ENCODE measurements around the gene LIPC. TPM values are rescaled to one million over a fixed set of nuclear protein-coding genes. Genes with fewer than 3 reads are reported as not detected.

Gene LIPC
- total RNA-seq, 1 experiment from 2014 or later, result not detected

GRCh38 chr15:58434334-58434875, 2.6 kb downstream of the LIPC start (continued):
- TF ChIP-seq, protein P1, sequence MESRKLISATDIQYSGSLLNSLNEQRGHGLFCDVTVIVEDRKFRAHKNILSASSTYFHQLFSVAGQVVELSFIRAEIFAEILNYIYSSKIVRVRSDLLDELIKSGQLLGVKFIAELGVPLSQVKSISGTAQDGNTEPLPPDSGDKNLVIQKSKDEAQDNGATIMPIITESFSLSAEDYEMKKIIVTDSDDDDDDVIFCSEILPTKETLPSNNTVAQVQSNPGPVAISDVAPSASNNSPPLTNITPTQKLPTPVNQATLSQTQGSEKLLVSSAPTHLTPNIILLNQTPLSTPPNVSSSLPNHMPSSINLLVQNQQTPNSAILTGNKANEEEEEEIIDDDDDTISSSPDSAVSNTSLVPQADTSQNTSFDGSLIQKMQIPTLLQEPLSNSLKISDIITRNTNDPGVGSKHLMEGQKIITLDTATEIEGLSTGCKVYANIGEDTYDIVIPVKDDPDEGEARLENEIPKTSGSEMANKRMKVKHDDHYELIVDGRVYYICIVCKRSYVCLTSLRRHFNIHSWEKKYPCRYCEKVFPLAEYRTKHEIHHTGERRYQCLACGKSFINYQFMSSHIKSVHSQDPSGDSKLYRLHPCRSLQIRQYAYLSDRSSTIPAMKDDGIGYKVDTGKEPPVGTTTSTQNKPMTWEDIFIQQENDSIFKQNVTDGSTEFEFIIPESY (IDR thresholded peaks at IDR 0.05; ENCODE audit: extremely low read depth, insufficient replicate concordance, low read length), result no peak

DNA sequence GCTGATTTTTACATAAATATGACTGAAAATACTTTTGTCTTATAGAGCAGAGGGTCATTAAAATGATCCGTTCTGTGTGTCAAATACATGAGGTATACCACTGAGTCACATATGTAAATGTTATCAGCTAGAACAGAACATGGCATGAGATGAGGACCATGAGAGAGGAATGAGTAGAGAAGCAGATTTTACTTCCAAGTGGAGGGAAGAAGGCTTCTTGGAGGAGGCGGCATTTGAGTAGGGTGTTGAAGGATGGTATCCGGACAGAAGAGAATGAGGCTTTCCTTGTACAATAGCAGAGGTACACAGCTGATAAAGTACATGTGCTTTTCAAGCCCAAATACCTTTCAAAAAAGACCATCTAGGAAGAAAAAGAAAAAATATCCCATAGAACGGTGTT, 4.8 kb downstream of the LIPC start:
- Histone ChIP-seq H3K9me2 (ENCODE audit: insufficient read depth) (no peaks in the 10 kb centered on the region), H3K27ac (ENCODE audit: low read depth, low read length) (no peak overlapping the region), H3K27me3 (ENCODE audit: insufficient read depth, low read length) (no peaks in the 10 kb centered on the region), H3K9ac (ENCODE audit: low read length) (no peak overlapping the region), H3K4me2 (ENCODE audit: low read length) (no peak overlapping the region), H3K4me1 (ENCODE audit: control insufficient read depth in 1 of 2, insufficient read depth in 2 of 2, low read length in 2 of 2) (peaks cover 28 to 42% of the 10 kb centered on the region in 2 experiments), H3K9me3 (ENCODE audit: control insufficient read depth in 1 of 2, insufficient read depth in 1 of 2, low read depth in 1 of 2, low read length in 2 of 2) (no peaks in the 10 kb centered on the region), H3K36me3 (ENCODE audit: control insufficient read depth in 1 of 2, insufficient read depth in 2 of 2, low read length in 2 of 2) (no peaks in the 10 kb centered on the region), H3K79me2 (ENCODE audit: insufficient read depth, low read length) (no peaks in the 10 kb centered on the region), H3K4me3 (replicated peaks in 1 of 2; ENCODE audit: low read depth in 1 of 2, low read length in 2 of 2) (no peak overlapping the region), H4K20me1 (ENCODE audit: insufficient read depth) (no peaks in the 10 kb centered on the region), H2AFZ (ENCODE audit: low read depth, low read length, poor library complexity, severe bottlenecking) (no peak overlapping the region)
- TF ChIP-seq JUND (IDR thresholded peaks at IDR 0.05) (no peak), ELF1 (IDR thresholded peaks at IDR 0.05; ENCODE audit: borderline replicate concordance, low read depth) (no peak), EGR1 (IDR thresholded peaks at IDR 0.05; ENCODE audit: low read depth) (no peak), ZFX (IDR thresholded peaks at IDR 0.05) (no peak), CBX3 (IDR thresholded peaks at IDR 0.05; ENCODE audit: low read depth) (no peak), POLR2A (IDR thresholded peaks at IDR 0.05; ENCODE audit: borderline replicate concordance, extremely low read depth, insufficient read depth, insufficient read length) (no peak), SRF (IDR thresholded peaks at IDR 0.05; ENCODE audit: low read depth) (no peak), CTCF (IDR thresholded peaks at IDR 0.05 in 2 of 3, conservative IDR thresholded peaks at IDR 0.05 in 1 of 3; ENCODE audit: borderline replicate concordance in 1 of 3, insufficient read depth in 1 of 3, low read depth in 2 of 3, low read length in 2 of 3) (no peak), SIN3A (IDR thresholded peaks at IDR 0.05; ENCODE audit: low read depth) (no peak), EZH2 (IDR thresholded peaks at IDR 0.05) (no peak), POLR2AphosphoS5 (IDR thresholded peaks at IDR 0.05; ENCODE audit: low read depth, low read length) (no peak), SP1 (IDR thresholded peaks at IDR 0.05; ENCODE audit: low read depth) (no peak), RAD21 (IDR thresholded peaks at IDR 0.05; ENCODE audit: low read depth) (no peak), REST (IDR thresholded peaks at IDR 0.05; ENCODE audit: low read depth) (no peak), ATF3 (IDR thresholded peaks at IDR 0.05) (no peak), EZH2phosphoT487 (IDR thresholded peaks at IDR 0.05; ENCODE audit: borderline replicate concordance) (no peak), TCF7L2 (IDR thresholded peaks at IDR 0.05; ENCODE audit: borderline replicate concordance, extremely low read depth, insufficient read depth, insufficient read length) (no peak)
- RAD21 ChIA-PET (ENCODE audit: low non-redundant PET in 1 of 2, low total read pairs in 2 of 2, uncharacterized antibody in 2 of 2, unreplicated experiment in 2 of 2), result no interaction called here
- POLR2A ChIA-PET, result no interaction called here
- DNase-seq (ENCODE audit: low read depth, low spot score) (no peak), ATAC-seq (no peak)
- intact Hi-C loops (cut with micrococcal nuclease), result loop anchor here (5.0 to 10.0 kb wide), 2 partner anchors 162 to 336 kb away; partner anchors contain the start of gene MINDY2
- CTCF ChIA-PET, result no interaction called here
- BruUV-seq (replicated peaks), result no TSS peak
